SU-DHL-6 (cell line): ENCODE results near the gene FBXO47.

Experiments
- CTCF ChIP-seq: fragments of 200-600 bp; sonication (generic); IDR thresholded peaks from one replicate; pipeline ENCODE4 v1.5.1; 2017; ENCODE audit warnings: antibody characterized with exemption, mild to moderate bottlenecking, low read length, moderate library complexity; ENCODE audit not compliant: insufficient read depth, poor library complexity, severe bottlenecking
- EZH2phosphoT487 ChIP-seq: fragments of 200-600 bp; sonication (generic), shearing (Covaris generic); conservative IDR thresholded peaks from 2 replicates; pipeline ENCODE4 v1.6.1; 2018; ENCODE audit warnings: mild to moderate bottlenecking, antibody characterized with exemption, low read length, moderate library complexity, mixed read lengths

- TF ChIP-seq CTCF (no peak), EZH2phosphoT487 (no peak)
Observed at GRCh38 chr17:38994026-38994425, 26.8 kb upstream of the FBXO47 start.
